Endothelial cell of umbilical vein (primary cell): Measurements from ENCODE around the gene COMT.

ENCODE experiments used
- EZH2 ChIP-seq: IDR thresholded peaks from 2 replicates; pipeline ENCODE4 v1.6.1; 2012; ENCODE audit warnings: borderline replicate concordance, low read depth, mild to moderate bottlenecking, moderate library complexity, low read length, inconsistent platforms; ENCODE audit not compliant: severe bottlenecking
- FOS ChIP-seq: IDR thresholded peaks from 2 replicates; pipeline ENCODE4 v1.6.1; 2011; ENCODE audit warnings: mild to moderate bottlenecking, low read length, moderate library complexity, borderline replicate concordance; ENCODE audit not compliant: insufficient read depth
- GATA2 ChIP-seq: IDR thresholded peaks from 2 replicates; pipeline ENCODE4 v1.7.0; 2011; ENCODE audit warnings: low read depth, mild to moderate bottlenecking, moderate library complexity, mixed read lengths, low read length; ENCODE audit not compliant: insufficient read length, insufficient read depth
- MYC ChIP-seq: IDR thresholded peaks from one replicate; pipeline ENCODE4 v1.6.1; 2011; ENCODE audit warnings: mild to moderate bottlenecking, low read depth, low read length
- POLR2A ChIP-seq: IDR thresholded peaks from 2 replicates; pipeline ENCODE4 v1.6.1; 2012; ENCODE audit warnings: low read depth, mild to moderate bottlenecking, control low read depth, low read length
- POLR2AphosphoS5 ChIP-seq: IDR thresholded peaks from 2 replicates; pipeline ENCODE4 v1.6.1; 2012; ENCODE audit warnings: low read depth, mild to moderate bottlenecking, control low read depth, low read length, moderate library complexity; ENCODE audit not compliant: insufficient read depth
- TF ChIP-seq, protein P1 (sequence below), 2 donors: IDR thresholded peaks; 1 replicate in 1 of 2; 2 replicates in 1 of 2; pipeline ENCODE4 v1.5.1; 2011; ENCODE audit warnings: low read length in 2 of 2, mild to moderate bottlenecking in 2 of 2, moderate library complexity in 2 of 2, control low read depth in 1 of 2, inconsistent platforms in 1 of 2, low read depth in 1 of 2; ENCODE audit not compliant: insufficient read depth in 1 of 2; ENCODE audit errors: extremely low read depth in 1 of 2
- TF ChIP-seq, protein P2 (sequence below): IDR thresholded peaks from 2 replicates; pipeline ENCODE4 v1.6.1; 2011; ENCODE audit not compliant: insufficient read depth, insufficient read length

DNA sequence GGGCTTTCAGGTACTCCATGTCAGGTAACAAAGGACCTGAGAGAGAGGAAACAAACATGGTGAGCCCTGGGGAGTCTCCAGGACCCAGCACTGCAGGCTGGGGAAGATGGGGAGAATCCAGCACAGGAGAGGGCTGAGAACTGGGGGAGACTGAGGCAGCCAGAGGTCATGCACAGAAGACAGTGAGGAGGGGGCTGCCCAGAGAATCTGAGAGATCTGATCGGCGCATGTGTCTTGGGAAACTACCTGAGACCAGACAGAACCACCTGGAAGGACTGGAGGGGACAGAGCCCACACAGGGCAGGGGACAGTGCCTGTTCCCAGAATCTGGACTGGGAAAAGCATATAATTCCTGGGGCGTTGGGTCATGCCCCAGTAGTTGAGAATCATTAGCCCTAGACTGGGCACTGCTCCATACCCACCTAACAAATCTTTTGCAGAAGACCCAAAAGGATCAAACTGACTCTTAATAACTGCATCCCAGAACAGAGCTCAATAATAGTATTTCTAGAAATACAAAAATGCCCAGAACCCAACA, 20.0 kb upstream of the COMT start:
- TF ChIP-seq POLR2A = no peak
- TF ChIP-seq, protein P1, sequence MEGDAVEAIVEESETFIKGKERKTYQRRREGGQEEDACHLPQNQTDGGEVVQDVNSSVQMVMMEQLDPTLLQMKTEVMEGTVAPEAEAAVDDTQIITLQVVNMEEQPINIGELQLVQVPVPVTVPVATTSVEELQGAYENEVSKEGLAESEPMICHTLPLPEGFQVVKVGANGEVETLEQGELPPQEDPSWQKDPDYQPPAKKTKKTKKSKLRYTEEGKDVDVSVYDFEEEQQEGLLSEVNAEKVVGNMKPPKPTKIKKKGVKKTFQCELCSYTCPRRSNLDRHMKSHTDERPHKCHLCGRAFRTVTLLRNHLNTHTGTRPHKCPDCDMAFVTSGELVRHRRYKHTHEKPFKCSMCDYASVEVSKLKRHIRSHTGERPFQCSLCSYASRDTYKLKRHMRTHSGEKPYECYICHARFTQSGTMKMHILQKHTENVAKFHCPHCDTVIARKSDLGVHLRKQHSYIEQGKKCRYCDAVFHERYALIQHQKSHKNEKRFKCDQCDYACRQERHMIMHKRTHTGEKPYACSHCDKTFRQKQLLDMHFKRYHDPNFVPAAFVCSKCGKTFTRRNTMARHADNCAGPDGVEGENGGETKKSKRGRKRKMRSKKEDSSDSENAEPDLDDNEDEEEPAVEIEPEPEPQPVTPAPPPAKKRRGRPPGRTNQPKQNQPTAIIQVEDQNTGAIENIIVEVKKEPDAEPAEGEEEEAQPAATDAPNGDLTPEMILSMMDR (IDR thresholded peaks at IDR 0.05; ENCODE audit: extremely low read depth in 1 of 2, insufficient read depth in 1 of 2, low read depth in 1 of 2, low read length in 2 of 2) = no peak
- no peak for TF ChIP-seq POLR2AphosphoS5
- TF ChIP-seq GATA2 = no peak
- TF ChIP-seq EZH2 = no peak
- TF ChIP-seq, protein P2, sequence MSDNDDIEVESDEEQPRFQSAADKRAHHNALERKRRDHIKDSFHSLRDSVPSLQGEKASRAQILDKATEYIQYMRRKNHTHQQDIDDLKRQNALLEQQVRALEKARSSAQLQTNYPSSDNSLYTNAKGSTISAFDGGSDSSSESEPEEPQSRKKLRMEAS = no peak
- TF ChIP-seq MYC = no peak
- no peak for TF ChIP-seq FOS
